ENCODE measurements around the gene TLCD1. TPM values are rescaled to one million over a fixed set of nuclear protein-coding genes. Genes with fewer than 3 reads are reported as not detected.

The TLCD1 gene
- total RNA-seq, 3 donors from 2014 or later = 4.8 to 21.3 (median 16.8) TPM

DNA sequence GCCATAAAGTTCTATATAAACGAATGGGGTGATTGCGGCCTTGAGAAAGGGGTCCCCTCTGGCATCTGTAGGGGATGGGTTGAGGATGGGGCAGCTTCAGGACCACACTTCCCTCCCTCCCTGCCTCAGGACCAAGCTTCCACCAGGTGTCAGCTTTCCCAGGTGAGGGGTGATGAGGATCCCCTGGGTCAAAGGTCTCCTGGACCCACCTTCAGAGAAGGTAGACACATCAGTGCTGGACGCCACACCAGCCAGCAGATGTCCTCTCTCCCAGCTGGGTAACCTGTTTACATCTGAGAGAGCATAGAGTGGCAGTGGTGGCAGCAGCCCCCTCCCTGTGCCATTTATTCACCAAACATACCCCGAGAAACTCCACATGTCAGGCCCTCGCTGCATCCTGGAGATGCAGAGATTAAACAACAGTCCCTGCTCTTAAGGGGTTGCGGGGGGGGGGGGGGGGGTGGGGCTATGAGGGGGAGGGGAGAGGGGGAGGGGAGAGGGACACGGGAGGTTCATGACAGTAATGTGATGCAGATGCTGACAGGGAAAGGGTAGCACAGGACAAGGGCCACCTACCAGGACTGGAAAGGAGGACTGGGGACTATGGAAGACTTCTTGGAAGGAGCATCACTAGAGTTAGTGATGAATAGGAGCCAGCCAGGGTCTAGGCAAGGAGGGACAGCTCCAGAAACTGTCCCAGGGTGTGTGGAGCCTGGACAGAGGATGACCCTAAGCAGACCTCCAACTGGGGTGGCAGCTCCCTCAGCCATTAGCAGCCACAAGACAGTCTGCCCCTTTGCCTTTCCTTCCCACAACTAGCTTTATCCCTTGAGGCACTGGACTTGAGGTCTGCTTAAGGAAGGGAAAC lies 19.3 kb downstream of the TLCD1 start:
- intact Hi-C loops (cut with DNase I, micrococcal nuclease) = no loop called here
- TF ChIP-seq, protein P1, sequence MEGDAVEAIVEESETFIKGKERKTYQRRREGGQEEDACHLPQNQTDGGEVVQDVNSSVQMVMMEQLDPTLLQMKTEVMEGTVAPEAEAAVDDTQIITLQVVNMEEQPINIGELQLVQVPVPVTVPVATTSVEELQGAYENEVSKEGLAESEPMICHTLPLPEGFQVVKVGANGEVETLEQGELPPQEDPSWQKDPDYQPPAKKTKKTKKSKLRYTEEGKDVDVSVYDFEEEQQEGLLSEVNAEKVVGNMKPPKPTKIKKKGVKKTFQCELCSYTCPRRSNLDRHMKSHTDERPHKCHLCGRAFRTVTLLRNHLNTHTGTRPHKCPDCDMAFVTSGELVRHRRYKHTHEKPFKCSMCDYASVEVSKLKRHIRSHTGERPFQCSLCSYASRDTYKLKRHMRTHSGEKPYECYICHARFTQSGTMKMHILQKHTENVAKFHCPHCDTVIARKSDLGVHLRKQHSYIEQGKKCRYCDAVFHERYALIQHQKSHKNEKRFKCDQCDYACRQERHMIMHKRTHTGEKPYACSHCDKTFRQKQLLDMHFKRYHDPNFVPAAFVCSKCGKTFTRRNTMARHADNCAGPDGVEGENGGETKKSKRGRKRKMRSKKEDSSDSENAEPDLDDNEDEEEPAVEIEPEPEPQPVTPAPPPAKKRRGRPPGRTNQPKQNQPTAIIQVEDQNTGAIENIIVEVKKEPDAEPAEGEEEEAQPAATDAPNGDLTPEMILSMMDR (IDR thresholded peaks at IDR 0.05) = no peak
- no peak for DNase-seq
- no peak for ATAC-seq
- no peaks in the 10 kb centered on the region for H3K36me3 ChIP-seq (ENCODE audit: low read depth)
- H3K4me1 ChIP-seq (ENCODE audit: low read depth) = peaks cover 9% of the 10 kb centered on the region
- no peak overlapping the region for H3K4me3 ChIP-seq
- H3K9me3 ChIP-seq = no peaks in the 10 kb centered on the region

DNA sequence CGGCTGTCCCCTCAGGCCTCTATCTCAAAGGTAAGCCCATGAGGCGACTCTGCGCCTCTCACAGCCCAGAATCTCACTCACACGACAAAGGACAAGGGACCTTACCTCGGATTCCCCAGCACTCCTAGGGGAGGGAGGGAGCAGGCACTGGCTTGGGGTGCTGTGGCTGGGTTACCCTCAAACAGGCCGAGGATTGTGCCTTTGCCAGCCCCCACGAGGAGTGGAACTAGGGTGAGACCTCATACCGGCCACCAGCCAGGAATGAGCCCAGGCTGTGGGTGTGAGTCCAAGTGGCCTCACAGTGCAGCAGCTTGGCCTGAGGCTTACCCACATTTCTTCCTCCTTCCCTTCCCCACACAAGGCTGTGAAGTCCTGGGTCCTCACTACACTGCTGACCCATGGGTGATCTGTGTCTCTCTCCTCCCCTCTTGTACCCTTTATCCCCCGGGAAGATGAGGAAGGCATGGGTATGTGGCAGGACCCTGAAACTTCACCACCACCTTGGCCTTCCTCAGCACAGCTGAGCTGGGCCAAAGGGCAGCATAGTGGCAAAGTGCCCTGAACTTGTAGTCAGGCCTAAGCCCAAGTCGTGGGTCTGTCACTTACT lies 20.2 kb downstream of the TLCD1 start:
- ATAC-seq = no peak
- no peak for DNase-seq
- peaks cover 3% of the 10 kb centered on the region for H3K36me3 ChIP-seq (ENCODE audit: low read depth)
- intact Hi-C loops (cut with DNase I, micrococcal nuclease) = no loop called here
- TF ChIP-seq, protein P1 (IDR thresholded peaks at IDR 0.05) = no peak
- H3K4me1 ChIP-seq (ENCODE audit: low read depth) = peaks cover 9% of the 10 kb centered on the region
- H3K4me3 ChIP-seq = no peak overlapping the region
- no peaks in the 10 kb centered on the region for H3K9me3 ChIP-seq

GRCh38 chr17:28705074-28705659 lies 20.9 kb downstream of the TLCD1 start:
- TF ChIP-seq, protein P1 (IDR thresholded peaks at IDR 0.05) = no peak
- no peak for DNase-seq
- no peak overlapping the region for H3K4me3 ChIP-seq
- no peak for ATAC-seq
- H3K9me3 ChIP-seq = no peaks in the 10 kb centered on the region
- H3K4me1 ChIP-seq (ENCODE audit: low read depth) = peaks cover 7% of the 10 kb centered on the region
- H3K36me3 ChIP-seq (ENCODE audit: low read depth) = peaks cover 10% of the 10 kb centered on the region
- intact Hi-C loops (cut with DNase I, micrococcal nuclease) = no loop called here

DNA sequence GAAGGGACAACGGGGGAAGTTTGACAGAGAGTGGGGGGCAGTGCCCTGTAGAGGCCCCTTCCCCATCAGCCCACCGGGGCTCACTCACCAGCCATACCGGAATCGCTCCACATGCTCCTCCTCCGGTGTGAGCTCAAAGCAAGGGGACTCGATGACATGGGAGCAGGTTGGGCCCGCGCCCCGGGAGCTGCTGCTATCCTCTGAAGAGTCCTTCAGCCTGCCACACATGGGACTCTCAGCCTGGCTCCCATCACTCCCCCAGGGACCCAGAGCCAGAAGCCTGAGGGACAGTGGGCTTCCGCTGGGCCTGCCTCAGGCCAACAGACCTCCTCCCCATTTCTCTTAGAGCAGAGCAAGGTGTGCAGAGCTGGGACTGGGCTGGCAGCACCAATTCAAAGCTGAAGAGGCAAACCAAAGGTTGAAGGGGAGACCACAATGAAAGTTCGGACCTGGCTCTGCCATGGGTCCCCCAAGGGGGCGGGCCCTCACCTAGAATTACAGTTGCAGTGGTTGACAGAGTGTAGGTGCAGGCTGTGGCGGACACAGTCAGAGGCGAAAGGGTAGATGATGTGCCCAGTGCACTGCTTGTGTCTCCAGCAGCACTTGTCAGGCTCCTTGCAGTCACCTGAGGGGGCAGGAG lies 21.7 kb downstream of the TLCD1 start:
- ATAC-seq = no peak
- Histone ChIP-seq H3K36me3 (ENCODE audit: low read depth) (peaks cover 16% of the 10 kb centered on the region), H3K4me3 (no peak overlapping the region), H3K4me1 (ENCODE audit: low read depth) (no peaks in the 10 kb centered on the region), H3K9me3 (no peaks in the 10 kb centered on the region)
- intact Hi-C loops (cut with DNase I, micrococcal nuclease) = no loop called here
- TF ChIP-seq, protein P1 (IDR thresholded peaks at IDR 0.05) = no peak
- no peak for DNase-seq

DNA sequence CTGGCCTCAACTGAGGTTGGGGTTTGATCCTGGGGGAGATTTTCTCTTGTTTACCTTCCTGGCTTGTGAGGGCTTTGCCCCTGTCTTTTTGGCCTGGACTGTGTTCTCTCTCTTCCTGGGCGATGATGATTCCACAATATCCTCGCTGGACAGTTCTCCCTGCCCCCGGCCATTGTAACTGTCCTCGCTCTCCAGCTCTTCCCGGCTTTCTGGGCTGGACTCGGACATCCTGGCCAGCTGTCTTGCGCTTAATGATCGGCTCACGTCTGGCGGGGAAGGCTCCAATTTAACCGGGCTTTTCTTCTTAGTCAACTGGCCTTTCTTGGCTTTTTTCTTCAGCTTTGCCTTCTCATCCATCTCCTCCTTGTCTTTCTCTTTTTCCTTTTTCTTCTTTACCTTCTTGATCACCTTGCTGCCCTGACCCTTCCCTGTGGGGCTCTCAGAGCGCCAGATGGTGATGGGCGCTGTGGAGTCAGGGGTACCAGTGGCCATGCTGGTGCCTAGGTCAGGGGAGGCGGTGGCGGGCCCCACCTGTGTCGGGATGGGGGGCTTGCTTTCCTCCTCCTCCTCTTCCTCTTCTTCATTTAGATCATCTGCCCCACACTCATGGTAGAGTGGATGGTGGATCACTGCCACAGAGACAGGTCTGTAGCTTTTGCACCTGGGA lies 22.3 kb downstream of the TLCD1 start:
- Histone ChIP-seq H3K4me1 (ENCODE audit: low read depth) (peaks cover 2% of the 10 kb centered on the region), H3K9me3 (no peaks in the 10 kb centered on the region), H3K4me3 (no peak overlapping the region), H3K36me3 (ENCODE audit: low read depth) (peaks cover 16% of the 10 kb centered on the region)
- DNase-seq = no peak
- TF ChIP-seq, protein P1 (IDR thresholded peaks at IDR 0.05) = no peak
- intact Hi-C loops (cut with DNase I, micrococcal nuclease) = no loop called here
- ATAC-seq = no peak

All from mucosa of descending colon (tissue), 3 donors.